Stimulated activated CD4-positive, alpha-beta T cell treated with anti-CD3 and anti-CD28 coated beads, Interleukin-4, amount 100 ng/mL, for 1 hour (primary cell): Measurements from ENCODE around the gene IGLL1.
"Not testable (repeated sequence)": the region's sequence is repeated elsewhere in the genome, so short reads cannot be mapped to it uniquely, and the experiment has no call there.

Experiments used
- DNase-seq: peaks from one replicate; pipeline ENCODE4 v3.0.0-alpha.2; 2020

IGLL1 gene

DNA sequence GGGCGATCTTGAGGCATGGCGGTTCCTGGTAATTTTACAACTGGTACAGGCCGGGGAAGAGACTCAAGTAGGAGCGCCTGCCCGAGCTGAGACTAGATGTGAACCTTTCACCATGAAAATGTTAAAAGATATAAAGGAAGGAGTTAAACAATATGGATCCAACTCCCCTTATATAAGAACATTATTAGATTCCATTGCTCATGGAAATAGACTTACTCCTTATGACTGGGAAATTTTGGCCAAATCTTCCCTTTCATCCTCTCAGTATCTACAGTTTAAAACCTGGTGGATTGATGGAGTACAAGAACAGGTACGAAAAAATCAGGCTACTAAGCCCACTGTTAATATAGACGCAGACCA is 40.3 kb downstream of the IGLL1 start:
- DNase-seq = not testable (repeated sequence)

DNA sequence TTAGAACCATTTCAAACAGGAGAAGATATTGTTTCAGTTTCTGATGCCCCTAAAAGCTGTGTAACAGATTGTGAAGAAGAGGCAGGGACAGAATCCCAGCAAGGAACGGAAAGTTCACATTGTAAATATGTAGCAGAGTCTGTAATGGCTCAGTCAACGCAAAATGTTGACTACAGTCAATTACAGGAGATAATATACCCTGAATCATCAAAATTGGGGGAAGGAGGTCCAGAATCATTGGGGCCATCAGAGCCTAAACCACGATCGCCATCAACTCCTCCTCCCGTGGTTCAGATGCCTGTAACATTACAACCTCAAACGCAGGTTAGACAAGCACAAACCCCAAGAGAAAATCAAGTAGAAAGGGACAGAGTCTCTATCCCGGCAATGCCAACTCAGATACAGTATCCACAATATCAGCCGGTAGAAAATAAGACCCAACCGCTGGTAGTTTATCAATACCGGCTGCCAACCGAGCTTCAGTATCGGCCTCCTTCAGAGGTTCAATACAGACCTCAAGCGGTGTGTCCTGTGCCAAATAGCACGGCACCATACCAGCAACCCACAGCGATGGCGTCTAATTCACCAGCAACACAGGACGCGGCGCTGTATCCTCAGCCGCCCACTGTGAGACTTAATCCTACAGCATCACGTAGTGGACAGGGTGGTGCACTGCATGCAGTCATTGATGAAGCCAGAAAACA is 40.8 kb downstream of the IGLL1 start:
- peak; percentile 69 for DNase-seq

DNA sequence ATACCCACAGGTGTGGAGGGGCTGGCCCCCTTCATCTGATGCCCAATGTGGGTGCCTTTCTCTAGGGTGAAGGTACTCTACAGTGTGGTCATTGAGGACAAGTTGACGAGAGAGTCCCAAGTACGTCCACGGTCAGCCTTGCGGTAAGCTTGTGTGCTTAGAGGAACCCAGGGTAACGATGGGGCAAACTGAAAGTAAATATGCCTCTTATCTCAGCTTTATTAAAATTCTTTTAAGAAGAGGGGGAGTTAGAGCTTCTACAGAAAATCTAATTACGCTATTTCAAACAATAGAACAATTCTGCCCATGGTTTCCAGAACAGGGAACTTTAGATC is 41.4 kb downstream of the IGLL1 start:
- DNase-seq = not testable (repeated sequence)

DNA sequence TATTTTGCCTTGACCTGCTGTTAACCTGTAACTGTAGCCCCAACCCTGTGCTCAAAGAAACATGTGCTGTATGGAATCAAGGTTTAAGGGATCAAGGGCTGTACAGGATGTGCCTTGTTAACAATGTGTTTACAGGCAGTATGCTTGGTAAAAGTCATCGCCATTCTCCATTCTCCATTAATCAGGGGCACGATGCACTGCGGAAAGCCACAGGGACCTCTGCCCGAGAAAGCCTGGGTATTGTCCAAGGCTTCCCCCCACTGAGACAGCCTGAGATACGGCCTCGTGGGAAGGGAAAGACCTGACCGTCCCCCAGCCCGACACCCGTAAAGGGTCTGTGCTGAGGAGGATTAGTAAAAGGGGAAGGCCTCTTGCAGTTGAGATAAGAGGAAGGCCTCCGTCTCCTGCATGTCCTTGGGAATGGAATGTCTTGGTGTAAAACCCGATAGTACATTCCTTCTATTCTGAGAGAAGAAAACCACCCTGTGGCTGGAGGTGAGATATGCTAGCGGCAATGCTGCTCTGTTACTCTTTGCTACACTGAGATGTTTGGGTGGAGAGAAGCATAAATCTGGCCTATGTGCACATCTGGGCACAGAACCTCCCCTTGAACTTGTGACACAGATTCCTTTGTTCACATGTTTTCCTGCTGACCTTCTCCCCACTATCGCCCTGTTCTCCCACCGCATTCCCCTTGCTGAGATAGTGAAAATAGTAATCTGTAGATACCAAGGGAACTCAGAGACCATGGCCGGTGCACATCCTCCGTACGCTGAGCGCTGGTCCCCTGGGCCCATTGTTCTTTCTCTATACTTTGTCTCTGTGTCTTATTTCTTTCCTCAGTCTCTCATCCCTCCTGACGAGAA is 42.0 kb downstream of the IGLL1 start:
- not testable (repeated sequence) for DNase-seq

DNA sequence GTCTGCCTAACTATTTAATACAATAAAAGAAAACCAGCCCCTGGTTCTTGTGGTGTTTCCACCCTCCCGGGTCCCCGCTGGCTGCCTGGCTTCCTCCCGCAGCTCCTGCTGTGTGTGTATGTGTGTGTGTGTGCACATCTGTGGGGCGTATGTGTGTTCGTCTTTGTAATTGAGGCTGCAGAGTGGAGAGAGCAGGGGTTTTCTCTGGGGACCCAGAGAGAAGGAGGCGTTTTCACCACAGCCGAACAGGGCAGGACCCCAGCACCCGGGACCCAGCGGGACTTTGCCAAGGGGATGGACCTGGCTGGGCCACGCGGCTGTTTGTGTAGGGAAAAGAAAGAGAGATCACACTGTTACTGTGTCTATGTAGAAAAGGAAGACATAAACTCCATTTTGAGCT is 42.7 kb downstream of the IGLL1 start:
- no peak for DNase-seq

DNA sequence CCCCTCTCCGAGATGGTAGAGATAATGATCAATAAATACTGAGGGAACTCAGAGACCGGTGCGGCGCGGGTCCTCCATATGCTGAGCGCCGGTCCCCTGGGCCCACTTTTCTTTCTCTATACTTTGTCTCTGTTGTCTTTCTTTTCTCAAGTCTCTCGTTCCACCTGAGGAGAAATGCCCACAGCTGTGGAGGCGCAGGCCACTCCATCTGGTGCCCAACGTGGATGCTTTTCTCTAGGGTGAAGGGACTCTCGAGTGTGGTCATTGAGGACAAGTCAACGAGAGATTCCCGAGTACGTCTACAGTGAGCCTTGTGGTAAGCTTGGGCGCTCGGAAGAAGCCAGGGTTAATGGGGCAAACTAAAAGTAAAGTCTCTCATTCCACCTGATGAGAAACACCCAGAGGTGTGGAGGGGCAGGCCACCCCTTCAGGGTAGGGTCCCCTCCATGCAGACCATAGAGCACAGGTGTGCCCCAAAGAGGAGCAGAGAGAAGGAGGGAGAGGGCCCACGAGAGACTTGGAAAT is 43.2 kb downstream of the IGLL1 start:
- no peak for DNase-seq

DNA sequence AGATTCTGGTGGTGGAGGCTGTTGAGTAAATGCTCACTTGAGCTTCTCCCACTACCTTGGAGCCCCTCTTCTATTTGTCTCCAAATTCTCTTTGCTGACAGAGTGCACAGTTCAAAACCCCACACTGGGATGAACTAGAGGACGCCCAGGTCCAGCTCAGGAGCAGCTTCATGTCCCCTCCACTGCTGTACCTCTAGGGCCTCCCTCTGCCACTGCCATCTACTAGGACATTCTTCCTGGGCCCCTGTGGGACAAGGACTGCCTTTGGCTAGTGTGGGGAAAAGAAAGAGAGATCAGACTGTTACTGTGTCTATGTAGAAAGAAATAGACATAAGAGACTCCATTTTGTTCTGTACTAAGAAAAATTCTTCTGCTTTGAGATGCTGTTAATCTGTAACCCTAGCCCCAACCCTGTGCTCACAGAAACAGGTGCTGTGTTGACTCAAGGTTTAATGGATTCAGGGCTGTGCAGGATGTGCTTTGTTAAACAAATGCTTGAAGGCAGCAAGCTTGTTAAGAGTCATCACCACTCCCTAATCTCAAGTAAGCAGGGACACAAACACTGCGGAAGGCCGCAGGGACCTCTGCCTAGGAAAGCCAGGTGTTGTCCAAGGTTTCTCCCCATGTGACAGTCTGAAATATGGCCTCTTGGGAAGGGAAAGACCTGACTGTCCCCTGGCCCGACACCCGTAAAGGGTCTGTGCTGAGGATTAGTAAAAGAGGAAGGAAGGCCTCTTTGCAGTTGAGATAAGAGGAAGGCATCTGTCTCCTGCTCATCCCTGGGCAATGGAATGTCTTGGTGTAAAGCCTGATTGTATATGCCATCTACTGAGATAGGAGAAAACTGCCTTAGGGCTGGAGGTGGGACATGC is 44.1 kb downstream of the IGLL1 start:
- DNase-seq = not testable (repeated sequence)

DNA sequence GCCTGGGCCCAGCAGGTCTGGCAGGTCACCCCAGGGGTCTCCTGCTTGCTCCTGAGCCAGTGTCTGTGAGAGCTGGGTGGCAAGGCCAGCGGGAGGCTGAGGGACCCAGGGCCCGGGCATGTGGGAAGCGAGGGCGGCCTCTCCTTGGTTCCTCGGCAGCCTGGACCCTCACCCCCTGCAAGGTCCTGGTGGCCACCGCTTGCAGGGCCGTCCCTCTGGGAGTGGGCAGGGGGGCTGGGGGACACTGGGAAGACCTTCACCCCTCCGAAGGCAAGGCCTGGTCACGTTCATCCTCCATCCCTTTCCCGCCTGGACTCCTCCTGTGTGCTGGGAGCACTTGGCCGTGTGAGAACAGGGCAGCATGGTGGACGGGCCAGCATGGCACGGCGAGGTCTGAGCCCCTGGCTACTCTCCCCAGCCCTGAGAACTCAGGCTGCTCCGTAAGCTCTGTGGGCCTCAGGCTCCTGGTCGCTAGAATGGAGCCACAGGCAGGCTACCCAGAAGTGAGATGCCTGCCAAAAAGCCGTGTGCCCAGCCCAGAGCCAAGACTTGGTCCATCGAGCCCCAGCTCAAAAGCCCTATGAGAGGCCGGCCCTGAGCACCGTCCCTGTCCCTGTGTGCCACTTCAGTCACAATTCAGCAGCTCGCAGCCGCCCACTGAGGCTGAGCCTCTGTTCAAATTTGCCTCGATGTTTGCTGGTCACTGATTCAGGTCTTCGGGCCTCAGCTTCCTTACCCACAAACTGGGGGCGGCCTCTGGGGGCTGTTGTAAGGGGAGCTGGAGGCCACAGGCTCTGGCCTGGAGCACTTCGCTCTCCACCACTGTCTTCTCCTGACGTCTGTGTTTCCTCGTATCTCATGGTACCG is 45.0 kb downstream of the IGLL1 start:
- DNase-seq = no peak

DNA sequence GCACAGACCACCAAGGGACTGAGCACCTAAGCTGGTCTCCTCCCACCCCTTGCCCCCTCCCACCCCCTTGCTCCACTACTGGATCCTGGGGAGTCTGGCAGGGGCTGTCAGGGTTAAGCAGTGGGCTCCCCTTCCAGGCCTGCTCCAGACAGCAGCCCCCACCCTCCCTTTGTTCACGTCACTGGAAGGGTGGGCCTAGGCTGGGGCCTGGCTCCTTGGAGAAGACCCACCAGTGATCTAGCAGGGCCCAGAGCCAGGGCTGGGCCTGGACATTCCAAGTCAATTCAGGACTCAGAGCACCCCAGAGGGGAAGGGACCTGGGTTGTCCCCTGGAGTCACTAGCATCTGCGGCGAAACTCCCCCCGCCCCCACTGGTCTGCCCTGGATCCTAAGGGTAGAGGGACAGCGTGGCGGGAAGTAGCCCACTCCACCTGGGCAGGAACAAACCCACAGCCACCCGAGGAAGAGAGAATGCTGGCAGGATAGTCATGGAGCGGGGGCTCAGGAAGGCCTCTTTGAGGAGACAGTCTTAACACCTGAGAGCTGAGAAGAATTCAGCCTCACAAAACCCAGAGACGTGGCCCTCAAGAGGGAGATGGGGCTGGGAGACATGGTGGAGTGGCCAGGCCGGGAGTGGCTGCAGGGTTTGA is 45.8 kb downstream of the IGLL1 start:
- no peak for DNase-seq

DNA sequence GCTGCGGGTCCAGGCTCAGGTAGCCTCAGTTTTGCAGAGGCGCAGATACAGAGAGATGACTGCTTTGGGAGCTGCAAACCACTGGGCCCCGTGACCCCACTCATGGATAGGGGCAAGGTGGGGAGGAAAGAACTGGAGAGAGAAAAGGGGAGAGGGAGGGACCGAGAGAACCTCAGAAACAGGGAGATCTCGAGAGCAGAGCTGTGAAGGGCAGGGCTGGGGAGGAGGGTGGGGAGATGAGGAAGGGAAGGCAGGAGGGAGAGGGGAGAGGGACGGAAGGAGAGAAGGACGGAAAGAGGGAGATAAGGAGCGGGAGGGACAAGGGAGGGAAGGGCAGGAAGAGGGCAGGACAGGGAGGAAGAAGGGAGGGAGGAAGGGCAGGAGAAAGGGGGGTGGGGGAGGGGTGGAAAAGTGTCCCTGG is 46.3 kb downstream of the IGLL1 start:
- no peak for DNase-seq

DNA sequence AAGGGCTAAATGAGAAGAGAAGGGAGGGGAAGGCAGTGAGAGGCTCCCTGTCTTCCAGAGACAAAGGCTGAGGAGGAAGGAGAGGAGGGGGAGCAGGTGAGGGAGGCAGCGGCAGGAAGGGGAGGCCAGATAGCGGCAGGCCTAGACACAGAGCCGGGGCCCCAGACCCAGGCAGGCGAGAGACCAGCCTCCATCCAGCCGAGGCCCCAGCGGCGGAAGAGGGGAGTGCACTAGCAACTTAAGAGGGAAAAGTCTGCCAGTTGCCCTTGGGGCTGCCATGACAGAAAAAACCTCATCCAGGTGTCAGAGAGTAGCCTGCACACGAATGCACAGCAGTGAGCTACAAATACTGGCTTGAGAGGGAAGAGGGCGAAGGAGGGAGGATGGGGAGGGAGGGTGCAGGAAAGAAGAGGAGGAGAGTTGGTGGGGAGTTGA is 46.7 kb downstream of the IGLL1 start:
- DNase-seq = peak; percentile 46

DNA sequence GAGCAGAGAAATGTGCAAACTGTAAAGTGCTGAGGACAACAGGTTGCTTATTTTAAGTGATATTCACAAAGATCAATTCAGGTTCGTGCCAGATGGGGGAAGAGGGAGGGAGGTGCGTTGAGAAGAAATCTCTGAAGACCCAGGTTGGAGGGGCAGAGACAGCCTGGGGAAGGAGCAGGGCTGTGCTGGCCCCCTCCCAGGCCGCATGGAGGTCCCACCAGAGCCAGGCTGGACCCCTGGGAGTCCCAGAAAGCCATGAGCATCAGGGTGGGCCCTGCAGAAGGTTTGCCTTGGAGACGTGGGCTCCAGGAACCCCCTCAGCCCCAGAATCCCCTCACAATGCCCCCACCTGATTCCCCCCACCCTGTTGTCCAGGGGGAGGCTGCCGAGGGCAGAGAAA is 47.4 kb downstream of the IGLL1 start:
- DNase-seq = no peak

DNA sequence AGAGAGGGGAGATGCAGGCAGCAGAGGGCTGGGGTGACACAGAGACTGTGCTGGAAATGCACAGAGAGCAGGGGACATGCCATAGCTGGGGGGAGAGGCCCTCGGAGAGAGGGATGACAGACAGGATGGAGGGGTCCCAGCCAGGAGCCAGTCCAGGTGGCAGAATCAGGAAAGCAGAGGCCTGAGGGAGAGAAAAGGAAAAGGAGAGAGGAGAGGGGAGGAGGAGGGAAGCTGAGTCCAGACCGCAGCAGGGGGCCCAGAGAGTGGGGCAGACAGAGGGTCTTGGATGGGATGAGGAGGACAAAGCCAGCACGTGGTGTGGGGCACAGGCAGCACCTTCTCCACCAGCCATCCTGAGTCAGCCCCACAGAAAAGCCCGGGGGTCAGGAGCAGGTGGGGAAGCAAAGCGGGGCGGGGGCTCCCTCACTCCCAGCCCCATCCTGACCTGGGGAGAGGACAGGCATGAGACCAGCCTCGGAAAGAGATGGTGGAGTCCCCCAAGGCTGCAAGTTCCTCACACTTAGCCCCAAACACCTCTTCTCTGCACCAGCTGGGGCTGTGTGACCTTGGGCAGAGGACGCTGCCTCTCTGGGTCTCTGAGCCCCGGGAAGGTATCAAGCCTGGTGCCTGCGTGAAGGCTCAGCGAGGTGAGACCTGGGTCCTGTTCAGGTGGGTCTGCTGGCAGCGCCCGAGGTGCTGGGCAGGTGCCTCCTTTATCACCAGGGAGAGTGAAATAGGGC is 48.0 kb downstream of the IGLL1 start:
- no peak for DNase-seq

DNA sequence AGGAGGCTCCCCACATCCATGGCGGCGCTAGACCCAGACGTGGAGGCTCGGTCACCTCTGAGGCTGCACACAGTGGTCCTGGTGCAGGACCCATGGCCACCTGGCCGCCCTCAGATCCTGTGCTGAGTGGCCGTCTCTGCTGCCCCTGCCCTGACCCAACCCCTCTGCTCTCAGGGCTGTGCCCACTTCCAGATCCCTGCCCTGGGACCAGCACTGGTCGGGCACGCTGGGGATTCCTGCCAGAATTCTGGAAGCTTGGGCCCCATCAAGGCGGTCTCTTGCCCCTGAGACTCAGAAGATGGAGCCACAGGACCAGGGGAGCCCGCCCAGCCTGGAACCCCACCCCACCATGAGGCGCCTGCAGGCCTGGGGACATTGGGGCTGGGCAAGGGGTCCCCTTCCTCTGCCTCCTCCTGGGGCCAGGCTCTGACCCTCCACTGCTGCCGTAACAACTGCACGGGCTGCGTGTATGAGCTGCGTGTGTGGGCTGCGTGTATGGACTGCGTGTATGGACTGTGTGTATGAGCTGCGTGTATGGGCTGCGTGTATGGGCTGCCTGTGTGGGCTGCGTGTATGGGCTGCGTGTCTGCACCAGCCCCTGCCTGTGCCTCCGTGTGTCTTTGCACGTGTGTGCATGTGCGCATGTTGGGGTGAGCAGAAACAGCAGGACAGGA is 48.7 kb downstream of the IGLL1 start:
- no peak for DNase-seq

DNA sequence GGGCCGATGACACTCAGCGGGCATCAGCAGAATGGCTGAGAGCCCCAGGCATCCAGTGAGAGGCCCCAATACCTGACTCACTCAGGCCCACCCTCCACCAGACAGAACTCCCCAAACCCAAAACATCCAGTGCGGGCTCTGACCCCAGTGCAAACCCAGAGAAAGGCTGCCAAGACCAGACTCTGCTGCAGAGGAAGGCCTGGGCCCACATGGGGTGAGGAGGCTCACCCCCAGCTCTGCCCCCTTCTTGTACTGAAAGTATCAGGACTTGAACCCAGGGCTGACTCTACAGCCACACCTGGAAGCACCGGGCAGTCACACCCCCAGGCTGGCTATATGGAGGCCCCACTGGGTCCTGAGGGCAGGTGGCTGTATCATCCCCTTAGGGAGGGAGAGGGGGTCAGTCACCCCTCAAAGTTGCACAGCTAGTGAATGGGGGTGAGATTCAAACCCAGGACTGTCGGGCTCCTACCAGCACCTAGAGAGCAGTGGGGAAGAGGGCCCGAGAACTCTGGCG is 49.3 kb downstream of the IGLL1 start:
- no peak for DNase-seq

DNA sequence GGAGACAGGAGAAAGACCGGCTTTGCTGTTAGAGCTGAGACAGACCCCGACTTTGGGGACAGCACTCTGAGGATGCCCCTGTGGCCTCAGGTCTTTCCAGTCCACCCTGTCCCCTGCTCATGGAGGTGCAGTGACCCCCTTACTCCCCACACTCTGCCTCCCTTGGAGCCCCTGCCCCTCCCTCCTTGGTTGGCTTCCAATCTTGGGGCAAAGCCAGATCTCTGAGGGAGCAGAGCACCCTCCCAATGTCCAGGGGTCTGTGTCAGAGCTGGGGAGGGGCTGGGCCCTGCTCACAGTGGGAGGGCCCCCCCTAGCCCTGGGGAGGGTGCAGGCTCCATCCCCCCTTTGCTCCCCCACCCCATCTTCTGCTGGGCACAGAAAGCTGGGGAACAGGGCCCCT is 50.0 kb downstream of the IGLL1 start:
- DNase-seq = no peak

DNA sequence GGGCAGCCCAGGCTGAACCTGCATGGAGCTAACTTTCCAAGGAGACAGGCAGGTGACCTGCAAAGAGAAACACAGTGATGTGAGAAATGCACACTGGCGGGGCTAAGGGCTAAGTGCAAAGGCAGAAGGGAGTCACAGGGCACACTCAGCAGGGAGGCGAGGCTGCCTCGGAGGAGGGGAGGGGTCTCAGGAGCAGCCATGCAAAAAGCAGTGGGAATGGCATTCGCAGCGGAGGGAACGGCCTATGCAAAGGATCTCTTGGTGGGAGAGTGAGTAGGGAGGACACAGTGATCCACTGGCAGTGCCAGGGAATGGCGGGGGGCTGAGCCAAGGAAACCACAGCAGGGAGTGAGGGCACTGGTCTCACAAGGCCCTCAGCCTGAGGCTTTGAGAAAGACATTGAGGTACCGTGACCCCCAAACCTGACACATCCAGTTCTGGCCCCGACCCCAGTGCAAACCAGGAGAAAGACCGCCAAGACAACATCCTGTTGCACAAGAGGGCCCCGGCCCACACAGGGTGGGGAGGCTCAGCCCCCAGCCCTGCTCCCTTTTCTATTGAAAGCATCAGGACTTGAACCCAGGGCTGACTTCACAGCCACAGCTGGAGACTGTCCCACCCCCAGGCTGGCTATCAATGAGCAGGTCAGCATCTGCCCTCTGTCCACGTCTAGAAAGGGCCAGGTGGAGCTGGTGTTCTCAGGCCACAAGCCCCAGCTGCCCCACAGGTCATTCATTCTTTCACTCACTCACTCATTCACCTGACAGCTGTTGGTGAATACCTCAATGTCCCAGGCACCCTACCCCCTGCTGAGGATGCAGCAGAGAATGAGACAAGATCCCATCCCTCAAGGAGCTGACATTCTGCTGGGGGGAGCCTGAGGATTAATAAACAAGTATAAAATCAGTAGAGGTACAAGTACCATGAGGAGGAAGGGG is 50.7 kb downstream of the IGLL1 start:
- no peak for DNase-seq

DNA sequence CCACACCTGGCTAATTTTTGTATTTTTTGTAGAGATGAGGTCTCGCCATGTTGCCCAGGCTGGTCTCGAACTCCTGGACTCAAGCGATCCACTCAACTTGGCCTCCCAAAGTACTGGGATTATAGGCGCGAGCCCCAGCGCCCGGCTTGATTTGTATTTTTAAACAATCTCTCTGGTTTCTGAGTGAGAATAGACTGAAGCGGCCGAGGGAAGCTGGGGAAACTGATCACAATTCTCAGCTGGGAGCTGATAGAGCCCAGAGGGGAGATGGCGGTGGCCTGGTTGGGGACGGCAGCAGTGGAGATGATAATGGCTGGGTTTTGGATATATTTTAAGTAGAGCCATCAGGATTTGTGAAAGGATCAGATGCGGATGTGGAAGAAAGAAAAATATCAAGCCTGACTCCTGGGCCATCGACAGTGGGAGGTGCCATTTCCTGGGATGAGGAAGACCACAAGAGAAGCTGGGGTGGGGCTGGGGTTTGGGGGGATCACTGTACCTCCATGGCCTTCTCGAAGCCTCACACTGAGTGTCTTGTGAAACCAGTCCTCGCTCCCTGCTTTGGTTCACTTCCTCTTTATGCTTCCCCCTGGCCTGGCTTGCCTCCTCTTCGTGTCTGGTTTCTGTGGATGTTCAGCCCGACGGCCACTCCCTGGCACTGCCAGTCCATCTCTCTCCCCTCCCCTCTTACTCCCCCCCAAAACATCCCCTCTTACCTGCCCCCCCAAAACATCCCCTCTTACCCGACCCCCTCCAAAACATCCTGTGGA is 51.9 kb downstream of the IGLL1 start:
- no peak for DNase-seq
